Adrenal gland (tissue), 5 donors: ENCODE measurements around the gene WDR6.

Experiments used
- CTCF ChIP-seq, 6 experiments: fragments of 450-650 bp in 4 of 6; fragments of 200-600 bp in 2 of 6; sonication (generic) in 1 of 6; IDR thresholded peaks; 1 replicate in 5 of 6; 2 replicates in 1 of 6; pipeline versions ENCODE4 v1.5.1 to v1.8.0; 2016 to 2021; ENCODE audit warnings: antibody characterized with exemption in 6 of 6, mild to moderate bottlenecking in 2 of 6, moderate library complexity in 1 of 6
- POLR2A ChIP-seq, 2 donors: fragments of 450-650 bp; IDR thresholded peaks; one replicate each; pipeline ENCODE4 v1.6.1; 2017; ENCODE audit warnings: antibody characterized with exemption in 2 of 2, mild to moderate bottlenecking in 2 of 2, moderate library complexity in 1 of 2
- donor health status: DM: no; HTN: no; CAD: no.

GRCh38 chr3:48999085-48999858, 7.9 kb upstream of the WDR6 start:
- TF ChIP-seq CTCF (IDR thresholded peaks at IDR 0.05), result no peak
- TF ChIP-seq POLR2A (IDR thresholded peaks at IDR 0.05), result no peak
